NK-92 (cell line): ENCODE measurements around the gene GJB4.
"Not testable (repeated sequence)": the region's sequence is repeated elsewhere in the genome, so short reads cannot be mapped to it uniquely, and the experiment has no call there.

Source experiments
- DNase-seq: peaks from one replicate; lab custom pipeline; 2025; ENCODE audit not compliant: unreplicated experiment; lab: John Stamatoyannopoulos, UW

GJB4 gene

GRCh38 chr1:34746785-34747637 is 12.5 kb upstream of the GJB4 start:
- no peak for DNase-seq

GRCh38 chr1:34747638-34747941 is 11.9 kb upstream of the GJB4 start:
- no peak for DNase-seq

GRCh38 chr1:34749992-34750391 is 9.5 kb upstream of the GJB4 start:
- DNase-seq: no peak

- no peak for DNase-seq
Observed at GRCh38 chr1:34750610-34751009, 8.9 kb upstream of the GJB4 start.

- no peak for DNase-seq
Observed at GRCh38 chr1:34753163-34753562, 6.4 kb upstream of the GJB4 start.

- DNase-seq: no peak
Observed at GRCh38 chr1:34754964-34755637, 4.4 kb upstream of the GJB4 start, which contains the start of gene GJB5. Gene GJB5 (plus strand): TSS chr1:34755047. CDS start chr1:34757331, 2,284 bp downstream.

GRCh38 chr1:34755961-34756360 is 3.6 kb upstream of the GJB4 start:
- DNase-seq: no peak

GRCh38 chr1:34757386-34757785 is 2.2 kb upstream of the GJB4 start:
- no peak for DNase-seq

- DNase-seq: no peak
Observed at GRCh38 chr1:34758751-34759150, 789 bp upstream of the GJB4 start.

- no peak for DNase-seq
Observed at GRCh38 chr1:34761176-34761761, 1.7 kb downstream of the GJB4 start.

- no peak for DNase-seq
Observed at GRCh38 chr1:34761776-34762307, 2.3 kb downstream of the GJB4 start.

- no peak for DNase-seq
Observed at GRCh38 chr1:34762474-34763141, 3.1 kb downstream of the GJB4 start.

GRCh38 chr1:34763142-34763781 is 3.7 kb downstream of the GJB4 start:
- DNase-seq: no peak

GRCh38 chr1:34768856-34769255 is 9.3 kb downstream of the GJB4 start:
- DNase-seq: no peak

GRCh38 chr1:34770891-34771504 is 11.5 kb downstream of the GJB4 start:
- no peak for DNase-seq

- DNase-seq: no peak
Observed at GRCh38 chr1:34771573-34772371, 12.2 kb downstream of the GJB4 start.

GRCh38 chr1:34773114-34773513 is 13.6 kb downstream of the GJB4 start:
- DNase-seq: not testable (repeated sequence)

GRCh38 chr1:34774957-34775356 is 15.4 kb downstream of the GJB4 start:
- no peak for DNase-seq

GRCh38 chr1:34776911-34777310 is 17.4 kb downstream of the GJB4 start:
- no peak for DNase-seq
